GM10847 (cell line): ENCODE measurements around the gene PLEKHJ1.

Source experiments
- POLR2A ChIP-seq: IDR thresholded peaks from 2 replicates; pipeline ENCODE4 v1.6.1; 2011; ENCODE audit not compliant: insufficient read length; ENCODE audit errors: extremely low read depth

Gene PLEKHJ1

GRCh38 chr19:2223959-2224358 lies 12.2 kb downstream of the PLEKHJ1 start:
- TF ChIP-seq POLR2A: no peak

GRCh38 chr19:2223391-2223790 lies 12.7 kb downstream of the PLEKHJ1 start:
- TF ChIP-seq POLR2A: no peak

GRCh38 chr19:2221918-2222317 lies 14.2 kb downstream of the PLEKHJ1 start:
- no peak for TF ChIP-seq POLR2A

- TF ChIP-seq POLR2A: no peak
These were observed 14.8 kb downstream of the PLEKHJ1 start for GRCh38 chr19:2221250-2221831.

DNA sequence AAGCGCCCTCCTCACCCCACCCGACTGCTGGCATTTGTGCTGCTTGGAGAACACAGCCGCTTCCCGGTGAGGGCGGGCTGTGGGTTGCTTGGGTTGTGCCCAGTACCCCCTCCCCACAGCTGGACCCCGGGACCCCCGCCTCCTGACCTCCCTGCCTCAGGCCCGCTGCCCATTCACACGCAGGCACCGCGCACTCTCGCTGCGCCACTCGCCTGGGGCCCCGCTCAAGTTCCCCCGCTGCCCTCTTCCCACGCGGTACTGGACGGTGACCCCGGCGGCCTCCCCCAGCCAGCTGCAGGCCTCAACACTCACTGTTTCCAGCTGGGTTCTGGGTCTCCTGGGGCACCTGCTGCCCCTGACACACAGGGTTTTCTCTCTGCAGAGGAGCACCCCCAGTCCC lies 16.4 kb downstream of the PLEKHJ1 start:
- TF ChIP-seq POLR2A: no peak

DNA sequence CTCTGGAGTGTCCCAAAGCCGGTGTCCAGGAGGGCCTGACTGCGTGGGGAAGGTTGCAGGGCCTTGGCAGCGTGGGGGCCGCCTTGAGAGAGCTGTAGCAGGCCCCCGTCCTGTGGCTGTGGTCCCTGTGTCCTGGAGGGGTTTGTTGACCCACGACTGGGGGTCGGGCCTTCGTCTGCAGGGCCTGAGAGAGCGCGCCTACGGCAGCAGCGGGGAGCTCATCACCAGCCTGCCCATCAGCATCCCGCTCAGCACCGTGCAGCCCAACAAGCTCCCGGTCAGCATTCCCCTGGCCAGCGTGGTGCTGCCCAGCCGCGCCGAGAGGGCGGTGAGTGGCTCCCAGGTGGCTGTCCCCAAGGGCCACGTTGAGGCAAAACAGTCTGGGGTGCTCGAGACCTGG lies 18.5 kb downstream of the PLEKHJ1 start:
- TF ChIP-seq POLR2A: no peak

- no peak for TF ChIP-seq POLR2A
These were observed 19.5 kb downstream of the PLEKHJ1 start for GRCh38 chr19:2216361-2217225.

DNA sequence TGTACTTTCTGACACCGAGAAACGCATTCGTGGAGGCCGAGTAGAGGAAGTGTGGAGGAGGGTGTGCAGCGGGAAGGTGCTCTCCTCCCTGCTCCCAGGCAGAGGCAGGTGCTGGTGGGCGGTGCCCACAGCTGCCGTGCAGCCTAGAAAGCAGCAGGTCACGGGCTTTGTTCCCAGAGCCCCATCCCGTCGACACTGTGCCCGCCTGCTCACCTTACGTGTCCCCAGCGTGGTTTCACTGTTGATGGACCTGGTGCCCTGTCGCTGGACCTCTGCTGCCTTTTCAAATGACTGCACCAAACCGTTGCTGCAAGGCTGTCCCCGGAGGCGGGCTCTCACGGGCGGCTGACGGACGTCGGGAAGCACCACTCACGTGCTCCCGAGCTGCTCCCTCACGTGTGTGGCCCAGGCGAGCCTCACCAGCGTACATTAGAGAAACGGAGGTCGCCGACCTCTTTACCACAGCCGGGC lies 20.8 kb downstream of the PLEKHJ1 start:
- no peak for TF ChIP-seq POLR2A

GRCh38 chr19:2214251-2214650 lies 21.9 kb downstream of the PLEKHJ1 start:
- no peak for TF ChIP-seq POLR2A

DNA sequence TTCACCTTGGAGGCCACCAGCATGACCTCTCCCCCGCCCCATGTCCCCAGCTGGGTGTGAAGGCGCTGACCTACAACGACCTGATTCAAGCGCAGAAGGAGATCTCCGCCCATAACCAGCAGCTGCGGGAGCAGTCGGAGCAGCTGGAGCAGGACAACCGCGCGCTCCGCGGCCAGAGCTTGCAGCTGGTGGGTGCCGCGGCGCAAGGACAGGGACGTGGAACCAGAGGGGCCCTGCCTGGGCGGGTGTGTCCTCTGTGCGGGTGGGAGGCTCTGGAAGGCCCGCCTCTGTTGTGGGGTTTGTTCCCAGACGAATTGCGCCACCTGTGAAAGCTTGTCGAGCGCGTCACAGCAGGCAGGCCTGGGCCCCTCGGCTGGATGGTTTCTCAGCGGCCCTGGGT lies 22.3 kb downstream of the PLEKHJ1 start:
- TF ChIP-seq POLR2A: no peak

- TF ChIP-seq POLR2A: no peak
These were observed 23.0 kb downstream of the PLEKHJ1 start for GRCh38 chr19:2212861-2213711.

- TF ChIP-seq POLR2A: no peak
These were observed 25.0 kb downstream of the PLEKHJ1 start for GRCh38 chr19:2210987-2211740.

DNA sequence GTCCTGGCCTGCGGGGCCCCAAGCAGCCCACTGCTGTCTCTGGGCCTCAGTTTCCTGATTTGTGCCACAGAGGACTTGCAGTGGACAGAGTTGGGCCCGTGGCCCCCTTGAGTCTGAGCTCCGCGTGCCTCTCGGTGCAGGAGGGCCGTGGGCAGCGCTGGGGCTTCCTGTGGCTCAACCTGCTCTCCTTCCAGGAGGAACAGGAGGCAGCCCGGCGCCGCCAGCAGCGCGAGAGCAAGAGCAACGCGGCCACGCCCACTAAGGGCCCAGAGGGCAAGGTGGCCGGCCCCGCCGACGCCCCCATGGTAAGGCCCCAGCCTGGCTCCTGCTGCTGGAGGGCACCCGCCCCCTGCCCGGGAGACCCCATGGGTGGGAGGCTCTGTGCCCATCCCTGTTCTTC lies 25.9 kb downstream of the PLEKHJ1 start:
- TF ChIP-seq POLR2A: no peak

- no peak for TF ChIP-seq POLR2A
These were observed 26.7 kb downstream of the PLEKHJ1 start for GRCh38 chr19:2209408-2209807.

GRCh38 chr19:2208975-2209374 lies 27.2 kb downstream of the PLEKHJ1 start:
- TF ChIP-seq POLR2A: no peak
